ENCODE measurements around the gene ENPP6.
"Not testable (repeated sequence)": the region's sequence is repeated elsewhere in the genome, so short reads cannot be mapped to it uniquely, and the experiment has no call there.

ENPP6 gene

GRCh38 chr4:184052616-184053015, 165.1 kb downstream of the ENPP6 start (continued):
- no peak for TF ChIP-seq ZNF26 (tag by site-specific recombination; IDR thresholded peaks at IDR 0.05)
- no peak for TF ChIP-seq ZNF16 (tag by site-specific recombination; IDR thresholded peaks at IDR 0.05; ENCODE audit: low read depth)
- TF ChIP-seq GLIS1 (tag by site-specific recombination; IDR thresholded peaks at IDR 0.05): no peak
- no peak for TF ChIP-seq ZNF148 (tag by site-specific recombination; IDR thresholded peaks at IDR 0.05; ENCODE audit: borderline replicate concordance)
- TF ChIP-seq ZBTB10 (tag by site-specific recombination; IDR thresholded peaks at IDR 0.05): no peak
- no peak for TF ChIP-seq ZNF791 (tag by site-specific recombination; IDR thresholded peaks at IDR 0.05)
- TF ChIP-seq ZBTB21 (tag by site-specific recombination; IDR thresholded peaks at IDR 0.05): no peak
- no peak for TF ChIP-seq ZNF530 (tag by site-specific recombination; IDR thresholded peaks at IDR 0.05; ENCODE audit: low read depth)
- TF ChIP-seq ZNF514 (tag by site-specific recombination; IDR thresholded peaks at IDR 0.05): no peak

GRCh38 chr4:184051262-184051661, 166.4 kb downstream of the ENPP6 start:
- H3K36me3 ChIP-seq (ENCODE audit: control insufficient read depth in 2 of 2, insufficient read depth in 1 of 2, low read length in 2 of 2); H3K4me1 ChIP-seq (ENCODE audit: control insufficient read depth, insufficient read depth, low read length); CTCF ChIA-PET; H3K4me3 ChIP-seq (ENCODE audit: low read depth, low read length); POLR2A ChIA-PET; H3K9me3 ChIP-seq (ENCODE audit: control insufficient read depth, insufficient read depth, low read depth, low read length); H3K27ac ChIP-seq (ENCODE audit: extremely low read depth, low read depth, low read length): not testable (repeated sequence)
- TF ChIP-seq ZNF146 (tag by site-specific recombination; IDR thresholded peaks at IDR 0.05) (peak; percentile 78), ZNF580 (tag by site-specific recombination; IDR thresholded peaks at IDR 0.05) (peak; percentile 29; the same call in 1 of the 2 replicates)

- H3K9me3 ChIP-seq (ENCODE audit: control insufficient read depth, insufficient read depth, low read depth, low read length): no peaks in the 10 kb centered on the region
- CTCF ChIA-PET: no interaction called here
- no peaks in the 10 kb centered on the region for H3K4me1 ChIP-seq (ENCODE audit: control insufficient read depth, insufficient read depth, low read length)
- POLR2A ChIA-PET: no interaction called here
- H3K4me3 ChIP-seq (ENCODE audit: low read depth, low read length): no peak overlapping the region
- no peaks in the 10 kb centered on the region for H3K36me3 ChIP-seq (ENCODE audit: control insufficient read depth in 2 of 2, insufficient read depth in 1 of 2, low read length in 2 of 2)
- H3K27ac ChIP-seq (ENCODE audit: extremely low read depth, low read depth, low read length): no peak overlapping the region
- TF ChIP-seq ZBTB7A (tag by site-specific recombination; IDR thresholded peaks at IDR 0.05; ENCODE audit: low read depth): no peak
- TF ChIP-seq ZNF239 (tag by site-specific recombination; IDR thresholded peaks at IDR 0.05): no peak
- TF ChIP-seq SETDB1 (IDR thresholded peaks at IDR 0.05; ENCODE audit: insufficient read length, low read length): peak; percentile 86
- TF ChIP-seq KLF7 (tag by site-specific recombination; IDR thresholded peaks at IDR 0.05; ENCODE audit: borderline replicate concordance): no peak
- TF ChIP-seq ZNF701 (tag by site-specific recombination; IDR thresholded peaks at IDR 0.05): no peak
- no peak for TF ChIP-seq ZNF518A (tag by site-specific recombination; conservative IDR thresholded peaks at IDR 0.05; ENCODE audit: low read depth)
- no peak for TF ChIP-seq ZBTB11 (tag by site-specific recombination; conservative IDR thresholded peaks at IDR 0.05; ENCODE audit: low read depth)
Observed at GRCh38 chr4:184046148-184046547, 171.5 kb downstream of the ENPP6 start.

Measured in HEK293 (cell line).